Fibroblast of peridontal ligament (primary cell): ENCODE measurements around the gene HOXD1.

Experiments used
- DNase-seq: peaks from one replicate; pipeline ENCODE4 v3.0.0-alpha.2; 2010; ENCODE audit errors: extremely low read depth

The HOXD1 gene

DNA sequence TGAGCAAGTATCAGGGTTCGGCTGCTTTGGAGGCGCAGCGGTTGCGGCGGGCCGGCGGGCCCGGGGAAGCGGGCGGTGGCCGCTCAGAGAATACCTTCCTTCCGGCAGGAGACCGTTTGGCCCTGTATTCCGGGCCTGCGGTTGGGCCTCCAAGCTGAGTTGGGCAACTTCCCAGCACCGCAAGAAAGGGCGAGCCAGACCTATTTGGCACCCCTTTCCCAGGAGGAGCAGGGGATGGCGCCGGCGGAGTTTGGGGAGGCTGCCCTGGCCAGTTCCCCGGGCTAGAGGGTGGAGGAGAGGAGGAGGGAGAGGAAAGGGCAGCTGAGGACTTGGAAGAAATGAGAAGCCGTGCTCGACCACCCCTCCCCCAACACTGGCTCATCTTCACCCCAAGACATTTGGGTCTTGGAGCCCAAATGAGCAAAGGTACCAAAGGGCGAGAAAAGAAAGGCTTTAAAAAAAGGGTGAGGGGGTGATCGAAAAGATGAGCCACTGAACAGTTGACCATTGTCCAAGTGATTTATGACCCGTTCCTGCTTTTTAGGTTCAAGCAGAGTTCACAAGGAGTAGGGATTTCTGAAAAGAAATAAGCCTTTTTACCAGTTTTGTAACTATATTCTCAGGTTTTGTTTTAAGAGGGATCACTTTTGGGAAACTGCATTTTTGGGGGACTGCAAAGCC lies 23.0 kb upstream of the HOXD1 start:
- no peak for DNase-seq

GRCh38 chr2:176166272-176166671 lies 22.2 kb upstream of the HOXD1 start:
- no peak for DNase-seq

DNA sequence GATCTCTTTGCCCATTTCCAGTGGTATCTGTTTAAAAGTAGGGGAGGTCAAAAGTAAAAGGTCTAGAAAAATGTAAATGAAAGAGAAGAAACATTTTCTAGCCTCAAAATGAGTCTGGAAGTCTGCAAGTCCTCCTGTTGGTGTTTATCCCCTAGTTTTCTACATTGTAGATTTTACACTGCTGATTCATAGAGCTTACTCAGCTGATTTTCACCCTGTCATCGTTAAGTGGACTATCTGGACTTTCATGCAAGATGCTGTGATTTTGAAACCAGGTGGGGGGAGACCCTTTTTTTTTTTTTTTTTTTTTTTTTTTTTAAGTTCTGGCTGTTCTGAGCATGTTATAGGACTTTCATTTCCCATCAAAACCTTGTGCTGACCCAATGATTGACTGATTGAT lies 21.1 kb upstream of the HOXD1 start:
- DNase-seq: no peak

DNA sequence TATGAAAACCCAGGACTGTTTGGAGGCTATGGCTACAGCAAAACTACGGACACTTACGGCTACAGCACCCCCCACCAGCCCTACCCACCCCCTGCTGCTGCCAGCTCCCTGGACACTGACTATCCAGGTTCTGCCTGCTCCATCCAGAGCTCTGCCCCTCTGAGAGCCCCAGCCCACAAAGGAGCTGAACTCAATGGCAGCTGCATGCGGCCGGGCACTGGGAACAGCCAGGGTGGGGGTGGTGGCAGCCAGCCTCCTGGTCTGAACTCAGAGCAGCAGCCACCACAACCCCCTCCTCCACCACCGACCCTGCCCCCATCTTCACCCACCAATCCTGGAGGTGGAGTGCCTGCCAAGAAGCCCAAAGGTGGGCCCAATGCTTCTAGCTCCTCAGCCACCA lies 19.3 kb upstream of the HOXD1 start:
- no peak for DNase-seq

DNA sequence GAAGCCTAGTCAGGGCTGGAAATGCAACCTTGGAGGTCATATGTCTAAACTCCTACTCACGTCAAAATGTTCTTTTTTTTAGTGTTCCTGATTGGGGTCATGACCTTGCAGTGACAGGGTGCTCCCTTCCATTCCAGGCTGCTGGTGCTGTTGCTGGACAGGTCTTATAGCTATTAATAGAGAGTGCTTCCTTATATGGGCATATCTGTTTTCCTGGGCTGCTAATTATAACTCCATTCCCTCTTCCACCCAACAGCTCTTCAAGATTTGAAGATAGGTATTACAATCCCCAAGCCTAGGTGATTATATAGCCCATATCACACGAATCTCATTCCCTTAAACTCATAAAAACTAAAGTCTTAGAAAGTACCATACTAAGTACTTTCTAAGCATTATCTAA lies 18.8 kb upstream of the HOXD1 start:
- DNase-seq: no peak

- no peak for DNase-seq
Observed at GRCh38 chr2:176170602-176171305, 17.7 kb upstream of the HOXD1 start.

DNA sequence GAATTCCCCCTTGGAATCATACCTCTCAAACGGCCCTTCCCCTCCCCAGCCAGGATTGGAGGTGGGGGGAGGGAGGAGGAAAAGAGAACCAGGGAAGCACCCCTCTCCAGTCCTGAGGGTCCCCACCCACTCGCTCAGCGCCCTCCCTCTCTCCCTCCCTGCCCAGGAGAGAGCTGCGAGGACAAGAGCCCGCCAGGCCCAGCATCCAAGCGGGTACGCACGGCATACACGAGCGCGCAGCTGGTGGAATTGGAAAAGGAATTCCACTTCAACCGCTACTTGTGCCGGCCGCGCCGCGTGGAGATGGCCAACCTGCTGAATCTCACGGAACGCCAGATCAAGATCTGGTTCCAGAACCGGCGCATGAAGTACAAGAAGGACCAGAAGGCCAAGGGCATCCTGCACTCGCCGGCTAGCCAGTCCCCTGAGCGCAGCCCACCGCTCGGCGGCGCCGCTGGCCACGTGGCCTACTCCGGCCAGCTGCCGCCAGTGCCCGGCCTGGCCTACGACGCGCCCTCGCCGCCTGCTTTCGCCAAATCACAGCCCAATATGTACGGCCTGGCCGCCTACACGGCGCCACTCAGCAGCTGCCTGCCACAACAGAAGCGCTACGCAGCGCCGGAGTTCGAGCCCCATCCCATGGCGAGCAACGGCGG lies 17.0 kb upstream of the HOXD1 start:
- DNase-seq: no peak

- DNase-seq: no peak
Observed at GRCh38 chr2:176172007-176172894, 16.2 kb upstream of the HOXD1 start.

DNA sequence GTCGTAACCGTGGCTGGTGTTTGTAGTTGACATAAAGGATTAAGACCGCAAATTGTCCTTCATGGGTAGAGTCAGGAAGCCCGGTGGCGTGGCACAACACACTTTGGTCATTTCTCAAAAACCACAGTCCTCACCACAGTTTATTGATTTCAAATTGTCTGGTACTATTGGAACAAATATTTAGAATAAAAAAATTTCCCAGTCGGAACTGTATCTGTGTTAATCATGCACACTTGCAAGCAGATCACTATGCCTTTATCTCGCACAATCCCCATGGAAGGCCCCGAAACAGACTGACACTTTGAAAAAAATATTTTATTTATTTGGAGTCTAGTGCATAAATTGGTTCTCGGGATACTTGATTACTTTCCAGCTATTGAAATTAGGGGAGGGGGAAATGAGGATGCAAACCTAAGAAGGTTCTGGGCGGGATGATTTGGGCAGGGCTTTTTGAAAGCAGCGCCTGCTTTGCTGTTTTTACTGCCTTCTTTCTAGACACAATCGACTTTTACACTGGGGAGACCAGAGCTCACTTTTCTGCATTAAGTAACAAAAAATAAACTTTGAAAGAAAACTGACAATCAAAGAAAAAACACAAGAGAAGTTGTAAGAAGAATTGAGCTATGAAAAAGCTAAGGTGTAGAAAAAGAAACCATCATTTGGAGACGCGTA lies 15.4 kb upstream of the HOXD1 start:
- no peak for DNase-seq

- DNase-seq: no peak
Observed at GRCh38 chr2:176173567-176174381, 14.7 kb upstream of the HOXD1 start.

GRCh38 chr2:176174382-176174823 lies 14.1 kb upstream of the HOXD1 start:
- DNase-seq: no peak

- DNase-seq: no peak
Observed at GRCh38 chr2:176174824-176175708, 13.4 kb upstream of the HOXD1 start.

- DNase-seq: no peak
Observed at GRCh38 chr2:176175709-176176607, 12.5 kb upstream of the HOXD1 start.

DNA sequence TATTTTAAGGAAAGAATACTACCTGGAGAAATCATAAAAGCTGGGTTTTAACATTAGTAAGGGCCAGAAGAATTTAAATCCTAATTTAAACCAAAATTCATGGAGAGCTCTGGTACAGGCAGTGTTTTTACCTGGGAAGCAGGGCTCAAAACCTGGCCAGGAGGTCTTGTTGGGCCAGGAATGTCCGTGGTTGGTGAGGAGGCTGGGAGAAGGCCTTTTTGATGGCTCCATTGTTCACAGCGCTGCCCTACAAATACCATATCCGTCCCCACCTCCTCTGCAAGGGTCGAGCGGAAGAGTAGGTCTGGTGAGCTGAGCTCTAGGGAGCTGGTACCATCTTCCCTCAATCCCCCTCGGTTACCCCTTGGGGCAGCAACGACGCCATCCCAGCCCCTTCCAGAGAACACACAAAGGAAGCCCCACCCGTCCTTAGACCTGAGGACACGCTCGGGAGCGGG lies 10.9 kb upstream of the HOXD1 start:
- no peak for DNase-seq

DNA sequence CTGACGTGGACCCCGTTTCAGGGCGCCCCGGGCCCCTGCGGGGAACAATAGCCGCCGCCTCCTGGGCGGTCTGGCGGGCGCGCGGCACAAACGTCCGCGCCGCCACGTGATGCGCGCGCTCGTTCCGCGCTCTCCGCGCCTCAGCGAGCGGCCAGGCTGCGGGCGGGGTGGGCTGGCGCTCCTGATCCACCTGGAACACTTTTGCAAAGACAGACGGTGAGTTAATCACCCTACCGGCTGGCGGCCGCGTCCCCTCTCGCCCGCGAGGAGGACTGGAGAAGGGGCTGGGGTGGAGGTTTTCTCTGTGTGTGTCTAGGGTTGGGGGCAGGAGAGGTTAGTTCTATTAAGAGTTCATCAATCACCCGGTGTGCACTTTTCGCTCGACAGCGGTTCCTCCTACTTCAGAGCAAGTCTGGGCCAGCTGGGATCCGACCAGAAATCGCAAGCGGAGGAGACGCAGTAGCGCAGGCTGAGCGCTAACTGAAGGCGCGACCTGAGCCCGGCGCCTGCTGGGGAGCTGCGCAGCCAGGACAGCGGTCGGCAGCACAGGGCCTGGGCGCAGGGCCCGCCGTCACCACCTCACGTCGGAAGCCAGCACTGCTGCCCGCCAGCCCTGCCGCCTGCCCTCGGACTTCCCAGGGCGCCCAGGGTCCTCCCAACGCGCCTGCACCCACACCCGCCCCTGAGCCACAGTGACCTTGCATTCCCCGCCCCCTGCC lies 10.3 kb upstream of the HOXD1 start:
- DNase-seq: no peak

- no peak for DNase-seq
Observed at GRCh38 chr2:176178757-176179295, 9.6 kb upstream of the HOXD1 start.

GRCh38 chr2:176181551-176181950 lies 6.9 kb upstream of the HOXD1 start:
- no peak for DNase-seq
